Umbilical cord (tissue), 2 donors: ENCODE measurements around the gene FAM117B. TPM values are rescaled to one million over a fixed set of nuclear protein-coding genes. Genes with fewer than 3 reads are reported as not detected.
A peak's percentile ranks its signal among the peaks of the same experiment; 100 is the strongest.

Source experiments
- DNase-seq: peaks from one replicate; pipeline ENCODE4 v3.0.0-alpha.2; 2015; ENCODE audit warnings: low spot score
- total RNA-seq: library from RNA; depleted of rRNA; stranded (reverse); fragments of >200 nt; gene quantifications from one replicate; pipeline ENCODE4 v1.2.3, GENCODE V29; 2014; ENCODE audit warnings: low replicate concordance; ENCODE audit not compliant: insufficient read depth

Gene FAM117B
- total RNA-seq, 1 donor from 2014 or later: 5.8 TPM

- DNase-seq: no peak
These were observed 179.5 kb downstream of the FAM117B start for GRCh38 chr2:202814226-202814625.

- peak; percentile 47 for DNase-seq
These were observed 181.0 kb downstream of the FAM117B start for GRCh38 chr2:202815548-202816360.

GRCh38 chr2:202817771-202818170 lies 183.0 kb downstream of the FAM117B start:
- no peak for DNase-seq

- no peak for DNase-seq
These were observed 183.6 kb downstream of the FAM117B start for GRCh38 chr2:202818321-202818720.

Other genes starting within 250 kb of the FAM117B start
- gene ICA1L, start 236.8 kb downstream of the FAM117B start, total RNA-seq: 16.1 TPM